LNCAP (cell line): ENCODE results near the gene PTPRG.

Source experiments
- CTCF ChIP-seq: fragments of 450-650 bp; IDR thresholded peaks from 2 replicates; pipeline ENCODE4 v1.5.1; 2017; ENCODE audit warnings: mild to moderate bottlenecking

Gene PTPRG

GRCh38 chr3:61810953-61811497, 249.7 kb downstream of the PTPRG start:
- TF ChIP-seq CTCF: no peak

- TF ChIP-seq CTCF: no peak
These were observed 250.3 kb downstream of the PTPRG start for GRCh38 chr3:61811652-61812051.

GRCh38 chr3:61812085-61812484, 250.7 kb downstream of the PTPRG start:
- TF ChIP-seq CTCF: no peak

- TF ChIP-seq CTCF: no peak
These were observed 251.1 kb downstream of the PTPRG start for GRCh38 chr3:61812517-61812916.

GRCh38 chr3:61813636-61814035, 252.3 kb downstream of the PTPRG start:
- no peak for TF ChIP-seq CTCF

- TF ChIP-seq CTCF: no peak
These were observed 253.3 kb downstream of the PTPRG start for GRCh38 chr3:61814674-61815073.

GRCh38 chr3:61819861-61820260, 258.5 kb downstream of the PTPRG start:
- no peak for TF ChIP-seq CTCF

GRCh38 chr3:61820306-61820992, 259.1 kb downstream of the PTPRG start:
- no peak for TF ChIP-seq CTCF
